ENCODE measurements around the gene MYF6.
"Not testable (repeated sequence)": the region's sequence is repeated elsewhere in the genome, so short reads cannot be mapped to it uniquely, and the experiment has no call there.

MYF6 gene

DNA sequence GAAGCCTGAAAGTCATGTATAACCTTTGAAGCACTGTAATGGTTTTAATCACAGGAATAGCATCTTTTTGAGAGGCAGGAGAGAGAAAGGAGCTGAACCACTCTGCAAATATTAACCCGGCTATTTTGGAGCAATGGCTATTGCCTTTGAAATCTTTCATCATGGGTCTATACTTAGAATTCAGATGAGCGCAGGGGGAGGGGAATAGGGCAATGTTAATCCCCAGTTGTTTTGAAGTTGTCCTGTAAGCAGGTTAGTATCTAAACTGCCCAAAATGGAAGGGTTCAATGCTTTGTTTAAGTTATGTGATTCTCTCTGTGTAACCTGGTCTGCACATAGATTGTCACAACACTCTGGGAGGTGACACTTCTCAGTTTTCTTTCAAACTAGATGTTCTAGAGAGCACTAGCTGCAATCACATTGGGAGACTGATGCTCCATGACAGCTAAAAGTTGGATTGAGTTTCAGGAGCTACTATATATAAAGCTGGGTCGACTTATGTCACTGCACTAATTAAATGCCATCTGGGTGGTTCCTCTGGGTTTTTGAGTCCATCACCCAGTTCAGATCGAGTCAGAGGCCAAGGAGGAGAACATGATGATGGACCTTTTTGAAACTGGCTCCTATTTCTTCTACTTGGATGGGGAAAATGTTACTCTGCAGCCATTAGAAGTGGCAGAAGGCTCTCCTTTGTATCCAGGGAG, at the start of gene MYF6:
Gene MYF6 (plus strand): TSS at position 509 of the 704 bp plus-strand sequence. CDS start 86 bp downstream, at position 595.
- DNase-seq (ENCODE audit: low read depth): no peak

DNA sequence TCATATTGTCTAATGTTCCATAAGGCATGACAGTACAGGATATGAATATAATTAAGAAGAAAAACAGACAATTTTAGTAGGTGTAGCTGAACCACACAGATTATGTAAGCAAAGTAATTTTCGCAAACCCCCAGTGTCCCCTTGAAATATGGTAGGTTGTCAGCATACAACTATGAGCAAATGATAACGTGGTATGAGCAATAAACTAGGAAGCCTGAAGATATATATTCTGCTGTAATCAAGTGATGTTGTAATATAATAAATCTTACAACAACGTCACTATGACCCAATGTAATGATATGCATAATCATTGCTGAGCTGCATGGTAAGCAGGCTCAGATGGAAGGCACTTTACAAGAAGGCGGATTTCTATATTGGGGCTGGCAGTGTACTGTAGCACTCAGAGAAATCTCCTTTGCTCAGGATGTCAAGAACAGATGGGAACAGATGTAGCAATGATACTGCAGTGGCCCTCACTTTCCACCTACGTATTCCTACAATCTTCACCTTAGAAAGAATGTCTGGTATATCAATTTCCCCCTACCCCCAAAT, 47.8 kb upstream of the MYF6 start:
- DNase-seq (ENCODE audit: low read depth): no peak

DNA sequence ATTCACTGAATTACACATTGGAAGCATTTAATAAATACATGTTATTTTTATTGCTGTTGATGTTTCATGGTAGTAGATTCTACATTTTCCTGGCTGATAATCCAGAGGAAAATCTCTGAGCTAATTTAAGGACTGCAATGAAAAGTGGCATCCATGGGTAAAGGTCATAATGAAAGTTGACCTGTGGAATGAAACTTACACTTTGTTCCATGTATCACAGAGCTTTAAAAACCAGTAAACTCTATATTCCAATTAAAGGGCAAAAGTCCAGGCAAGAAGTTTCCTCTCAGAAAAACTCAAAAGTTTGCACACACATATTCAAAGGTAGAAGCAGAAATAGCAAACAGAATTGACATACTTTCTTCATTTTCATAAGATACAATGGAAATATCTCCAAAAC, 44.8 kb upstream of the MYF6 start:
- DNase-seq (ENCODE audit: low read depth): no peak

DNA sequence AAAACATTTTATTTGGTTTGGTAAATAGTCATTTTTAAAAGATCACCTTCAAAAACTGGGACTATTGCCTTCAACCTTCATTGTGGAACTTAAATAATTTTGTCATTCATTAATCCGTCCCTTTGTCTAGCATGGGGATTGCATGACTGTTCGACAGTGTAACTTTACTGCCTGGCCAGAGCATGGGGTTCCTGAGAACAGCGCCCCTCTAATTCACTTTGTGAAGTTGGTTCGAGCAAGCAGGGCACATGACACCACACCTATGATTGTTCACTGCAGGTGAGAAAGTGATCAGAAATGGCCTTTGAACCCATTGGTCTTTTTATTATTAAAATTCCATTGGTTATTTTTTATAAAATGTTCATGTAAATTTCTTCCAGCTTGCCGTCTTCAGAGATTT, 37.2 kb upstream of the MYF6 start:
- no peak for DNase-seq (ENCODE audit: low read depth)

DNA sequence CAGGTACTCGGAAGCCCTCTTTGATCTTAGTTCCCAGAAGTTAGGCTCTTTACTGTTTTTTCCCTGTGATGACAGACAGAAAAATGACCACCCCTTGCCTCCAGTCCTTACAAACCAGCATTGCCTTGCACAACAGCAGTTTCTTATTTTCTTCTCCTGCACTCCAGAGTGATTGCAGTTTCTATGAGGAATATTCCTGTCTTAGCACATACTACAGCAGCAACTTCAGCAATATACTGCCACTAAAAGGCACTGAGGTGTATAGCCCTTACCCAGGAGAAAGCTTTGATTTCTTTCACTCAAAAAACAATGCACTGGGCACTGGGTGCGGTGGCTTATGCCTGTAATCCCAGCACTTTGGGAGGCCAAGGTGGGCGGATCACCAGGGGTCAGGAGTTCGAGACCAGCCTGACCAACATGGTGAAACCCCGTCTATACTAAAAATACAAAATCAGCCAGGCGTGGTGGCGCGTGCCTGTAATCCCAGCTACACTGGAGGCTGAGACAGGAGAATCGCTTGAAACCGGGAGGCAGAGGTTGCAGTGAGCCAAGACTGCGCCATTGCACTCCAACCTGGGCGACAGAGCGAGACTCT, 31.3 kb upstream of the MYF6 start:
- not testable (repeated sequence) for DNase-seq (ENCODE audit: low read depth)

DNA sequence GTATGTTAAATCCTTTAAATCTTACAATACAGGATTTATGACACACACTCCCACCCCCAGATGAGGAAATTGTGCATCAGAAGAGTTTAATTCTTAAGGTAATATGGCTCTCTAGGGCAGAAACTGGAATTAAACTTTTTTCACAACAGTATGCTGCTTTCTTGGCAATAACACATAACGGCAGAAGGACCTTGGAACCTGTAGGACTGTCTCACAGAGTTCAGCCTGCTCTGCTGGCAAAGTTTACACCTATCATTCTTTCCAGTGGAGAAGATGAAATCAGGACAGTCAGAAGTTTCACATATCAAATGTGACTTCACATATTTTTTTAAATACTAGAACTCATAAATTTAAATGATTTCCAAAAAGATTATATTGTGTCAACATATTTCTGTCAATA, 30.6 kb upstream of the MYF6 start:
- DNase-seq (ENCODE audit: low read depth): no peak

DNA sequence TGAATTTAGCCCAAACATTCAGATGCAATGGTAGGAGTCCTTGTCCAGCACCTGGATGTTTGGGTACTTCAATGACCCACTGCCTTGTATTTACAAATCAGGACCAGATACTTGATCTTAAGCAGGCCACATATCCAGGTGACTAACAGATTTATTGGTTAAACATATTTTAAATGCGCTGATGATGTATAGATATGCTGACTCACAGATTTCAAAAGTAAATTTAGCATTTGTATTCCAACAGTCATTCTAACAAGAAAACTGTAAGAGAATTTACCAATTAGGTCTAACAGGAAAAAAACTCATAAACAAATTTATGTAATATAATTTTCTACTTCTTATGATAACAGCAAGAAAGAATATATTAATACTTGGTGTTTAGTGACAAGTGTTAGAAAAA, 29.4 kb upstream of the MYF6 start:
- no peak for DNase-seq (ENCODE audit: low read depth)

DNA sequence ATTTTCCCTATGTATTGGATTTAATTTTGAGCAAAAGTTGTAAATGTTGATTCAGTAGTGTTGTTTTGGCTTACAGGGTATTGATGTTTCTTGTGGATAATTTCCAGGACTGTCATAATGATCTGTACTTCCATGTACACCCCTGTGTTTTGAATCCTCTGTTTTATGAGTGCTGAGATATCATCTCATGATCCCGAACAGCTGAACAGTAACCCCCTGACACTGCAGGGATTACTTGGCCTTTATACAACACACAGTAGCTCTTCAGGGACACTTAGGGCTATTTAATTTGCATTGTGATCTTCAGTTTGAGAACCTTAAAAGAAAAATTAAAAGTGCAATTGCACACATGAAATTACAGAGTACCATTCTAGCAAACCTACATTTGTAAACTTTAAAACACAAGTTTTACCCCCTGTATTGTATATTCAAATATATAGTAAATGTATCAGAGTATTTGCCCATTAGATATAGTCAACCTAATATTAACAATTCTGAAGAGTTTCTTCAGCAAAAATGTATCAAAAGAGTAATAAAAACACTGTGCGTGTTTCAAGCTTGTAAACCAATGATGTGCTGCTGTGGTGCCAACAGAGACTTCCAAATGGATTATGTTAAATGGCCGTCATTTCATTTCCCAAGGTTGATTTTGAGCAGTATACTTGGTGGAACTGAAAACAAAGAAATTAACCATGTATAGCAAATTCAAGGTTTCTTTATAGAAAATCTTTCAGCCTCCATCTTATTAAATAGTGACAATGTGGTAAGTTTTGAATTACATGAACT, 27.9 kb upstream of the MYF6 start:
- no peak for DNase-seq (ENCODE audit: low read depth)

DNA sequence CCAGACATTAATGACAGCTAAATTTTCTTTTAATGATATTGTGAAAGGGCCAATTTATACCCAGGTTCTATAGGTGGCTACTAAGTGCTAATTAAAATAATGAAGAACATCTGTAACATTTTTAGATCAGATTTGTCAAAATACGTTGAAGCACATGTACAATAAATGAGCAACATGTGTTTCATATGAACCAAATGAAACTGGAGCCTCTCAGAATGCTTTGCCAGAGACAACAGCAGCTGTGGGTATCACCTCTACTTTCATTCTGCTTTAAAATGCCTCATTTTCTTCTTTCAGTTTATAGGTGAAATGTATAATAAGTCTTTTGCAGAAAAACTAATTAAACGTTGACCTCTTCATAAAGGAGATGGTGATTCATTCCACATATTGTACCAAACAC, 26.1 kb upstream of the MYF6 start:
- no peak for DNase-seq (ENCODE audit: low read depth)

DNA sequence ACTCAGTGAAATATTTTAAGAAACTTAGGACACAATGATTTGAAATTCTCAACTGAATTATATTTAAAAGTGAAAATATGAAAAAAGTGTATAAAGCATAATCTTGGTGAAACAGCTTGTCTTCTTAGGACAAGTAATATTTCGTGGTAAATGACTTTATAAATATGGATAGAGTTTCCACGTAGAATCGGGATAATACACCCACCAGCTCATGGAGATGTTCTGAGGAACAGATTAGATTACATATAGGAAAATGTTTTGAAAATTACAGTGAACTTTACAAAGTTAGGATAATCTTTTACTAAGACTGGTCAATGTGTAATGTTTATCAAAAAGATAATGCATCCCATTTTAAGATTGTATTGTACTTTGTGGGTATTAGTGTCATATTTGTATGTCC, 25.6 kb upstream of the MYF6 start:
- no peak for DNase-seq (ENCODE audit: low read depth)

DNA sequence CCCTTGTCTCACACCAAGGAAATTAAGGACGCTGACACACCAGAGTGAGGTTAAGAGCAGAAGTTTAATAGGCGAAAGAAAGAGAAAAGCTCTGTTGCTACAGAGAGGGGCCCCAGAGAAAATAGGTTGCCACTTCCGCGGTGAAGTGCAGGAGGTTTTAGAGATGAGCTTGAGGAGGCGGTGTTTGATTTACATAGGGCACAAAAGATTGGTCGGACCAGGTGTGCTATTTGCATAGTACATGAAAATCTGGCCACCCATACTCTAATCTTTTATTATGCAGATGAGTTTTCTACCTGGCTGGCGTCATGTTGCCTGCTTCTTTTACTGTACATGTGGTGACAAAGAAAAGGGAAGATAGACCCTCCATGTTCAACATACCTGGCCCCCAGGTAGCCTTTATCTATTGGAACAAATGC, 23.3 kb upstream of the MYF6 start:
- DNase-seq (ENCODE audit: low read depth): no peak

DNA sequence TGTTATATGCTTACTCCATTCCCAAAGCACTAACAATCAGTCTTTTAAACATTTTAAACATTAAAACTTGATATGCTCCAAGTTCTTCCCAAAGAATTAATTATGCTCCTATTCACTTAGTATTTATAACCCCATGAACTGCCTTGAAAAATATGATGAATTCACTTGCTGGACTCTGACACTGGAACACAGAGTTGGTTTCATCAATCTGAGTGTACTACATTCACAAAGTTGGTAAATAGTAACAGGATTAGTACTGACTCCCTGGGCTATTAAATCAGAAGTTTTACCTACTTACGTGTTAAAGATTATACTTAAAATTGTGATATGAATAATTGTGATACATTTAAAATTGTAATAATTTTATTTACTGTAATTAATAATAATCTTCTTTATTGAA, 17.3 kb upstream of the MYF6 start:
- no peak for DNase-seq (ENCODE audit: low read depth)

DNA sequence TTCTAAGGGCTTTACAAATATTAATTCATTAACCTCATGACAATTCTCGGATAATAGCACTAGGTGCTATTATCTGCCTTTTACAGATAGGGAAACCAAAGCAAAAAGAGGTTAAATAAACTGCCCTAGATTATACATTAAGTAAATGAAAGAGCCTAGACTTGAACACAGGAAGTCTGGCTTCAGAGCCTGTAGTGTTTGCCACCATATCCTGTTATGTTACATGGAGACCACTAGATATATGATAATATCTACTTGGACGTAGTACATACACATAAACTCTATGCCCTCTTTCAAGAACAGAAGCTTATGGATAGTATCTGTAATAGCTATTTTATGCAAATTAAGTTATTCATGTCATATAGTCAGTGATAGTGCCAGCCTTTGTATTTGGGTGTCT, 16.9 kb upstream of the MYF6 start:
- no peak for DNase-seq (ENCODE audit: low read depth)

DNA sequence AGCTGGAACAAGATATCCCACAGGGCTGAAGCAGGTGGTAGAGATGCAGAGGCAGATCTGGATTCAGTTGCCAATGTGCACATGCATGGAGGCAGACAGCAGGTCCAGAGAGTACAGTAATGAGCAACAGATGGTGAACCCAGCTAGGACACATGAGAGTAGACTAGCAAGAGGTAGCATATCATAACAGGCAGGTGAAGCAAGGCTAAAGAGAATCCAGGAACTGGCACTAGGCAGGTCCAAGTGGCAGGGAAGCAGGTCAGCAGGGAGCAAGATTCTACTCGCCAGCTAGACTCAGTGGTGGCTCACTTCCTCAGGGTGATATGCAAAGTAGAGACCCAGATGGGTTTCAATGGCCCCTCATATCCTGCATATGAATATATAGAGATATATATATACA, 15.3 kb upstream of the MYF6 start:
- no peak for DNase-seq (ENCODE audit: low read depth)

DNA sequence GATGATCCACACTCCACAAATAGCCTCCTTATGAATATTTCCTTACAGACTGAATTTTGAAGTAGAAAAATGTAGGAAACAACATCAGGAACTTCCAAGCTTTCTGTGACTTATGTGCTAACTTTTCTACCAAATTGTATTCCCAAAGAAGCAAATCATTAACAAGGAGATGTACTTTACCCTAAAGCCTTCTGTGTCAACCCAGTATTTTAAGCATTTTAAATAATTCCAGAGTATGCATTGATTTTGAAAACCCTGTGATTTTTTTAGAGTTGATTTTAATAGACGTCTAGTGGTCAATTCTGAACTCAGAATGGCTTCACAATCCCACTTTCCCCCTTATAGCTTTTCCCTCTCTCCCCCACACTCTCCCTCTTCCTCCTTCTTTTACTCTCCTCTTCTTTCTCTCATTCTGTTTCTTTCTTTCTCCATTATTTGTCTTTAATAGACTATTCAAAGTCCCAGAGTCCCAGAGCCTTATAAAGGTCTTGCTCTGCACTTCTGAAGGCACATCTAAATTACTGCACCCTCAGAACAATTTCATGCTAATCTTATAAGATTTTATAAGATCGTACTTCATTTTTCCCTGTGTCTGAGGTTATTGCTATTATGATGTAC, 10.1 kb upstream of the MYF6 start:
- DNase-seq (ENCODE audit: low read depth): no peak

DNA sequence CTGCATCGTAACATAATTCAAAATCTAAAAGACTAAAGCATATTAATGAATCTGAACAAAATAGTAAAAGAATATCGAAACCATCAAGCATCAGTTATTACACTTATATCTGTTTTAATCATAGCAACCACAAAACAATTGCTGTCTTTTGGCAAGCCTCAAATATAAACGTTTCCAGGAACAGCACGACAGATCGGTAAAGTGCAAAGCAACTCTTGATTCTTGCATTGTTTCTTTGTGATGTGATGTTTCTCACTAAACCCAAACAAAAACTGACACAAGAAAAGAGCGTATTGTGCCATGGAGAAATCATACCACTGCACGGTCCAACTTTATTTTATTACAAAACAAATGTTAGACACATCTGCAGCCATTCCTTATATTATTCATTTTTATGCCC, 9.2 kb upstream of the MYF6 start:
- no peak for DNase-seq (ENCODE audit: low read depth)

DNA sequence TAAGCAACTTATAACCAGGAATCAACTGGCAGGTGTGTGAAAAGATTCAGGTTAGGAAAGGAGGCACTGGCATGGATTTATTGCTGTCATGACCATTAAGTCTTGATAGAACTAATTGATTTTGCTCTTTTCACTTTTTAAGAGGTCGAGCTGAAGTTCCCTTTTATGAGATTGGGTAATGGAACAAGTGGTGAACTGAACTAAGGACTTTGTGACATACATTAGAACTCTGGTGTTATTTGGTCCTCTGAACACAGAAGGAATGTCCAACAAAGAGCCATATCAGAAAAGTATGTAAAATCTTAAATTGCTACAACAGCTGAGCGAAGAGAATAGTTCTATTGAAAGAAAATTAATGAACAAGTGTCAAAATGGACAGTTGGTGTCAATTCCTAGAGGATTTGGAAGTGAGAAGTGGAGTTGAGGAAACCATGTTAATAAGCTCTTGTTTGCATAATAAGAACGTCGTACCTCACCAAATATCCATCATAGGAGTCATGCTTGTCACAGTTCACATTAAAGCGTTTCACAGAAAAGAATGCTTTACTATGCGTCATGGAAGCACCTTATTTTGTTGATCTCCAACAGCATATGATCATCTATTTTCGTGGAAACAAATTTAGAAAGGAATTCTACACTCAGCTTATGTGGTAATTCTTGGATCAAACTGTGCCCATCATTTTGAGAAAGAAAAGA, 8.4 kb upstream of the MYF6 start:
- no peak for DNase-seq (ENCODE audit: low read depth)

DNA sequence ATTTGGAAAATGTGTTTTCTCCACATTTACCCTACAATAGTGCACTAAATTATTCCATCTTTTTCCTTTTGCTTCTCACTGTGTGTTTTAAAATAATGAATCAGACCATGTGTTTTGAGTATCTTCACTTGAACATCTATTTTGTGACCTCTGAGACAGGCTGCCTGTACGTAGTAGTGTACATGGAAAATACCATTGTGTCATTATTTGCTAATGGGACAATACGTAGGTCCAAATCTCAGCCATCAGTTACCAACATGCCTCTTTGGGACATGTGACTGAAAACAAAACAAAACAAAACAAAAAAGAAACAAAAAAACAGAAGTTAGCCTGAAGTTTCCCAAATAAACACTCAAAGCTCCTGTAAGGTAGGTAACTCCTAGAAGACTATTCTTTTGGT, 7.1 kb upstream of the MYF6 start:
- DNase-seq (ENCODE audit: low read depth): no peak

DNA sequence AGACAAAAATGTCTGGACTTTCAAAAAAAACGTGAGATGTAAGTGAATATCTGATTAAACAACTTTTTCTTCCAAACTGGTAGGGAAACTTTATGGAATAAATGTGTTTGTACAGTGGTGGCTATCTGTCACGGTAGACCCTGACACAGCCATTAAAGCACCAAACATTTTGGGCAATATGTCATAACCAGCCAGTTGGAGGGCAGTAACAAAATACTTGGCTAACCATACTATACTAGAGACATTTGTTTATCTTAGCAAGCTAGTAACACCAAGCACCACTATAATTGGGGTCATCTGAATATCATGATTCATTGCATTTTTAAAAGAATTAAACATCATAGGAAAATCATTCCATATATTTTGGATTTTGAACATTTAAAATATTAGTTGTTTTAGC, 6.0 kb upstream of the MYF6 start:
- no peak for DNase-seq (ENCODE audit: low read depth)

DNA sequence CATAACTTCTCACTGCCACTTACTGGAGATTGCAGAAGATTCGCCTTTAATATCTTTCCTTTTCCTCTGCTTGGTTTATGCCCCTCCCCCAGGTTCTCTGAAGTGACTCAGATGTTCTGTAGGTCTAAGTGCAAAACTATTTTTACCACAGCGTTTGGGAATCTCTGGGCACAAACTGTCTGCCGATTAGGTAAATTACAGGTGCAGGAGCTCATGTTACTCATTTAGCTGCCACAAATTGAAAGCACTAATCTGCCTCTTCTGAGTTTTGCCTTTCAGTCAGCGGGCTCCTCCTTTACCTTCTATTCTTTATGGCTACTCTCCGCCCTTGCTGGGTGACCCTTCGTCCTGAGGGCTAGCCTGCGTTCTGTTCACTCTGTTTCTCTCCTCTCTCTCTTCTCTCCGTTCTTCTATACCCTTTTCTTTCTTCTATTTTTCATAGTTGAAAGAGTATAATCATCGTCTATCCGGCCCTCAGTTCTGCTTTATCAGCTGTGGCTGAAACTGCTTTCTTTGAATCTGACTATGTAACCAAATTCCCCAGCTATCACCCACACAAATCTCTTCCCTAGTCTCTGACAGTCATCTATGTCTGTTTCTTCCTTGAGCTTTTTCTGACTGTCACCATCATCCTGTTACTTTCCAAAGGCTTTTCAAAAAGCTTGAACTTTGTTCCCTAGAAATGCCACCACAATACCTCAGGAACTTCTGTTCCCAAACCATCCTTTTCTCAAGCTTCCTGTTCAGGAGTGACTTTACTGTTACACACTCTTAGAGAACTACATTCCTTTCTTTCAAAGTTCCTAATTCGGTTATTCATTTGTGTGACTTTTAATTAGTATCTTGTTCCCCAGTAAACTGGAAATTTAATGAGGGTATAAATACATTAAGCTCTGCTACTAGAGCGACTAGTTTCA, 4.3 kb upstream of the MYF6 start:
- DNase-seq (ENCODE audit: low read depth): no peak

DNA sequence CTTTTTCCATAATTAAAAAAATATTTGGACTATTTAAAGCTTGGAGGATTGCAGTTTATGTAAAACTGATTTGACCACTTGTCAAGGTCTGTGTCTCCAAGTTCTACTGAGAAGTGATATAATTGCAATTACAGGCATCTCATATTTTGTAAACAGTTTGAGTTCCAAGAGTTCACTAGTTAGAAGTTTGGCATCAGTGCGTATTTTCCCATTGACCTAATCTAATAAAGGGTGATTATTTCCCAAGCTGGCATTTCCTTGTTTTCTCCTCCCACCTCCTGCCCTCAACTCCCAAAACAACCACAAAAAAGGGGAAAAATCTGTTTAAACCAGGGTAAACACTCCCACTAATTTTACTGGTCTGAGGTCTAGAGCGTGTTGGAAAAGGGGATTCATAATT, 3.0 kb upstream of the MYF6 start:
- DNase-seq (ENCODE audit: low read depth): no peak
